GM21390 (cell line): ENCODE results near the gene RHOG.

Experiments used
- ATAC-seq: cut with Tn5 transposase; IDR thresholded peaks from one replicate; pipeline ENCODE4 v1.9.1; 2021; ENCODE audit not compliant: unreplicated experiment

The RHOG gene

GRCh38 chr11:3860375-3860774, 19.6 kb upstream of the RHOG start:
- ATAC-seq: no peak

DNA sequence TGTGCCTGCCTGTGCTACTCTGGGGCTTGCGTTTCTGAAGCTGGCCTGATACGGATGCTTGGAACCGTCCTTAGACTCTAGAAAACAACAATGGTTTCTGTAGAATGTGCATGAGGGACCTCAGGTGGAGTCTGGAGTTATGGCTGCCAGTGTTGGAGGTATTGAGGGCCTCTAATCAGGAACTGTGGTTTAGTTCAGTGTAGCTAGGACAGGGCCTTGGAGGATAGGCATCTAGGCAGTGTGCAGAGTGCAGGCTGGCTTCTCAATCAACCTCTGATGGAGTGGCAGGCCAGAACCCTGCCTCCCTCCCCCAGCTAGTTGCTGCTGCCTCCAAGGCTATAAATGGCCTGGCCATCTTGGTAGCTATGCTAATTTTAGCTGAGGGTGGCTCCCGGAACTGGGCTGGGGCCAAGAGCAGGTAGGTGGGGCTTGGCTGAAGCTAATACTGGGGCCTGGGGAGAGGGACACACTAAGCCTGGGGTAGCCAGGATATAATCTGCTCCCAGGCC, 18.7 kb upstream of the RHOG start:
- peak; percentile 39 for ATAC-seq

GRCh38 chr11:3857628-3858027, 16.9 kb upstream of the RHOG start:
- ATAC-seq: no peak

DNA sequence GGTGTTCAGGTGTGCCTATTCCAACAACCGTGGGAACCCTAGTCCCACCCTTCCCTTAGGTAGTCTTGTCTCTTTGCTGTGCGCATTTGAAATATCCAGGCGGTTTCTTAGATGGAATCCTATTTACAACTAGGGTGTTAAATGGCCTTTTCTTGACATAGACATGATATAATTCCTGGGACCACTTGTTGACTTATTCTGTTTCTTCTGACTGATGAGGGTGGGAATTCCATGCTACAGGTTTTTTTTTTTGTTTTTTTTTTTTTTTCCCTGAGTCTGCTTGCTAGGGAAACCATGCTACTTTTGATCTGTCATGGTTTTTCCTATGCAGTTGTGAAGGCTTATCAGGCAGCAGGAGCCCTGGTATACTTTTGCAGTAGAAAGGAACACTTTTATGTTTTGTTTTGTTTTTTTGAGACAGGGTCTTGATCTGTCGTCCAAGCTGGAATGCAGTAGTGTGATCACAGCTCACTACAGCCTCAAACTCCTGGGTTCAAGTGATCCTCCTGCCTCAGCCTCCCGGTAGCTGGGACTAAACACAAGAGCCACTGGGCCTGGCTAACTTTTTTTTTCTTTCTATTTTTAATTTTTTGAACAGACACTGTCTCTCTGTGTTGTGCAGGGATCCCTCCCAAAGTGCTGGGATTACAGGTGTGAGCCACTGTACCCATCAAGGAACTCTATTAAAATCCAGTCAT, 16.2 kb upstream of the RHOG start:
- ATAC-seq: no peak

GRCh38 chr11:3855808-3856491, 15.2 kb upstream of the RHOG start:
- peak; percentile 15 for ATAC-seq

DNA sequence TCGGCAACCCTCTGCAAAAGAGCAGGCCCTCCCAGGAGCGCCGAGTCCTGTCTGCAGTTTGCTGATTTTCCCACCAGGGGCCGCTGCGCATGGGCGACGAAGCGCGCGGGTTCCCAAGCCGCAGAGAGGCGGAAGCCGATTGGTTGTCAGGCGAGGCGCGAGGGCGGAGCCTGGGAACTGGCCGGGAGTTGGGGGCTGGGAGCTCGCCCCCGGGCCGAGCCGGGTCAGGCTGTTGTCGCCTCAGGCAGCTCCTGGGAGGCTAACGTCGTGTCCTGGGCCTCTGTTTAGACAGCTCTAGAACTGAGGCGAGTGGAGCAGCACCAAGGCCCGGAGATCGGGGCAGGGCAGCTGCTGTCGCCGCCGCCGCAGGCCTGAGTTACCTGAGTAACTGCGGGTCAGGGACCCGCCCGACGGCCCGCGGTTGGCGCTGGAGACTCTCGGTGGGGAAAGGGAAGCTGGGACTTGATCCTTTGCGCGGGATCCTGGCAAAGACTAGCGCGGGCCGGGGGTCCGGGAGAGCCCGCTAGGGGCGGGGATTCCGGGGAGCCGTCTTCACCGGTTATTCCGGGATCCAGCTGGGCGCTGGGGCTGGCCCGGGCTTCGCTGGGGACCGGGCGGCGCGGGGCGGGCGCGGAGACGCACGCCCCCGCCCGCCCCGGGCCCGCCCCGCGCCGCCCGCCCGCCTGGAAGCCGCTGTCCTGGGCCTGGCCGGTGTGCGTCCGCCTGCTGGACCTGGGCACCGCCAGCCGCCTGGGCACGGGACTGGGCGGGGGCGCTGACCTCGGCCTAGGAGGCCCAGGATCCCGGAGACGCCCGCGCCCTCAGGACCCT, 14.4 kb upstream of the RHOG start, which contains the start of gene STIM1:
STIM1 (plus strand) TSS at position 688 of the 831 bp plus-strand sequence. CDS start 607 bp downstream, outside the sequence.
- peak; percentile 56 for ATAC-seq

GRCh38 chr11:3854660-3854976, 13.9 kb upstream of the RHOG start:
- ATAC-seq: no peak

DNA sequence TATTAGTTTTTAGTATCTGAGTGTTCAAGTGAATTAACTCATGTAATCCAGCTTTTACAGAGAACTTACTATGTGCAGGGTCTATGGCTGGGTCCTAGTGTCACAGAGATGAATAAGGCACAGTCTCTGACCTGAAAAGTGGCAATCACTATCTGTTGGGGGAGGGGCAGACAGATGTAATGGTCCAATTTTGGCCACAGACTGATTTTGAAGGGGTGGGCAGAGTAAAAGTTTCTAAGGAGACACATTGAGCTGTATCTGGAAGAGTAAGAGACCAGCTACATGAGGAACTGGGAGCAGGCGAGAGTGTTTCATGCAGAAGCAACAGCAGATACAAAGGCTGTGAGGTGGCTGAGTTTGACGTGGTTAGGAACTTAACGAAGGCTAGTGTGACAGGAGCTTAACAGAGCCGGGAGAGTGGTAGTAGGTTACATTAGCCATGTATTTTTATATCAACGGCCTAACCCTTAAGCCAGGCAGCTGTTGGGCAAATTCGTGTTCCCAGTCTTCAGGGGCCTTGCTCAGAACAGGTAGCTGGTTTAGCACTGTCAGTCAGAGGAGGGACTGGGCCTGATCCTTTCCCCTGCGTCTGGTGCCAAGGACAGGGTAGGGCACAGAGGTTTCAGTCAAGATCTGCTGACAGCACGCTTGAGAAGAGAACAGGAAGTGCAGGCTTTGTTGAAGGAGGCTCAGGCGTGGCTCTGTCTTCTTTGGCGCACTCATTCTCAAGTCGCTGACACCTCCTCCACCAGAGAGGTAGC, 13.3 kb upstream of the RHOG start:
- ATAC-seq: peak; percentile 44

- no peak for ATAC-seq
These were observed 12.7 kb upstream of the RHOG start for GRCh38 chr11:3853545-3853842.

DNA sequence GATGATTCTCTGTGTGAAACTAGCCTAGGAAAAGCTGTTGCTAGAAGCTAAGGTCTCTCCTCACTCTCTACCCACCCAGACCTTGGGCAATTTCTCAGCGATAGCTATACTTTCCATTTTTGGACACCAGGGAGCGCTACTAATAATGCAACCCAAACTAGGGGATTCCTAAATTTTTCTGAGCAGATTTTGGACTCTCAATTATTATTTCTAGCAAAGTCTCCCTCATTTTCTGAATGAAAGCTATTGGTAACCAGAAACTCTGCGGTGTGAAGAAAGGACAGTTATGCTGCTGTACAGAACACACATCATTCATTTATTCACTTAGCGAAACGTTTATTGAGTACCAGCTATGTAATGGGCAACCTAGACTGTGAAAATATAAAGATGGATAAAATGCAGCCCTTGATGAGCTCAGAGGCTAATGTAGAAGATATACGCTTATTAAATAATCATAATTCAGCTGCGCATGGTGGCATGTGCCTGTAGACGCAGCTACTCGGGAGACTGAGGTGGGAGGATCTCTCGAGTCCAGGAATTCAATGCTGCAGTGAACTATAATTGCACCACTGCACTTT, 8.6 kb upstream of the RHOG start:
- no peak for ATAC-seq

GRCh38 chr11:3845670-3846069, 4.9 kb upstream of the RHOG start:
- no peak for ATAC-seq

DNA sequence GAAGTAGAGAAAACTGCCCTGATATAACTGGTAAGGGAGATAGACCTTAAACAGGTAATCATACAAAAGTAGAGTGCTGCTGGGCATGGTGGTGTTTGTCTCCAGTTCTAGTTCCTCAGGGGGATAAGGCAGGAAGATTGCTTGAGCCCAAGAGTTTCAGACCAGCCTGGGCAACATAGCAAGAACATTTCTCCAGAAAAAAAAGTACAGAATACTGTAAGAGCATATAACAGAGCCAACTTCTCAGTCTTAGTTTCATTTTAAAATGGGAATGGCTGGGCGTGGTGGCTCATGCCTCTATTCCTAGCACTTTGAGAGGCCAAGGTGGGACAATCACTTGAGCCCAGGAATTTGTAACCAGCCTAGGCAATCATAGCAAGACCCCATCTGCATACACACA, 4.5 kb upstream of the RHOG start:
- no peak for ATAC-seq

DNA sequence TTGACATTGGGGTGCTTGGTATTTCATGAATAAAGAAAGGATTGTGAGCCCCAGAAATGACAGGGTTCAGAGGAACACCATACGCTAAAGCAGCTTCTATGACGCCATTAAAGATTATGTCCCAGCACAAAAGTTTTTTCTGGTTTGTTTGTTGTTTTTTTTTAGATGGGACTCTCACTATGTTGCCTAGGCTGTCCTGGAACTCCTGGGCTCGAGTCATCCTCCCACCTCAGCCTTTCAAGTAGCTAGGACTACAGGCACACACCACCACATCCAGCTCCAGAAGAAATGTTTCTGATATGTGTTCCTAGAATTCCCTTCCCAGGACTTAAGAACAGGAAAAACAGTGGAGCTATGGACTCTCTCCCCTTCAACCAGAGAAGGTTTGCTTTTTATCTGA, 2.6 kb upstream of the RHOG start:
- no peak for ATAC-seq

DNA sequence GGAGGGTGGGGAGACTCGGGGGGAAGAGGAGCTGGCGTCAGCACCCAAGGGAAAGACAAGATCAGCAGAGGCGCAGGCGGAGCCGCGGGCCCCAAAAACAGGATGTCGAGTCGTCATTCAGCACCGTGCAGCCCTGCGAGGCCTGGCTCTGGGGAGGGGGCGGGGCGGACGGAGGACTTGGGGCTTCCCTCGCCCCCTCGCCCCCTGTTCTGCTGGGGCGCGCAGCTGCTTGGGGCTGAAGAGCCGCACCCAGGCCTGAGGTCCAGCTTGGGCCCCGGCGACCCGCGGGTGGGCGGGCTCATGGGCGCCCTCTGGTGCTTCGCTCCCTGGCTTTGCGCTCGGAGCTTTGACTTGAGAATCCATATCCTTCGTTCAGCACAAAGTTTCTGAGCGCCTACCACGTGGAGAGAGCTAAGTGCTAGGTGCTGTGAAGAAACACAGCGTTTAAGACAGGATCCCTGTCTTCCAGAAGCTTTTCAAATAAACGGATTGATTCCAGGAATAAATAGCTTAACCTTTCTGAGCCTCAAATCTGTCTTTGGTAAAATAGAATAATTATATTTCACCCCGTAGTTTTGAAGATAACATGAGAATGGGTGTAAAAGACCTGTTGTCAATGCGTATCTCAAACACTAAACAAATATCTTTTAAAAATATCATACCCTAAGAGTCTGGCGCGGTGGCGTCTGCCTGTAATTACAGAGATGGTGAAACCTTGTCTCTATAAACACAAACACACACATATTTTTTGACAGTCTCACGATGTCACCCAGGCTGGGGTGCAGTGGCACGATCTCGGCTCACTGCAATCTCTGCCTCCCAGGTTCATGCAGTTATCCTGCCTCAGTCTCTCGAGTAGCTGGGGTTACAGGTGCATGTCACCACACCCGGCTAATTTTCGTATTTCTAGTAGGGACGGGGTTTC, 929 bp upstream of the RHOG start:
- peak; percentile 43 for ATAC-seq

- ATAC-seq: peak; percentile 14
These were observed 522 bp downstream of the RHOG start for GRCh38 chr11:3840004-3840869.

DNA sequence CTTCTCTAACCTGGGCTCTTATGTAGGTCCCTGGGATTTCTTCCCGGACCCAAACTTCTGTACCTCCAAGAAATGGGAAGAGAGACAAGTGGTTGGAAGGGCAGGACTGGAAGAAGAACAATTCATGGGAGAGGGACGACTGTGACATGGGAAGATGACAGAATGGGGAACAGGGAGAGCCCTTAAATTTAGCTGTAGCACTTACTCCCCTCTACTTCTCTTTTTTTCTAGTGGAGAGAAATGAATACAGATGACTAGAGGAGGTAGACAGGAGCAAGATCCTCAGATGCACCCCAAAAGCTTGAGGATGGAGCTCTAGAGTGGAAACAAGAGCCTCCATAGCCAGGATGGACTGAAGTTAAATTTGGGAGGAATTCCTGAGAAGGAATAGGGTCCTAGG, 2.3 kb downstream of the RHOG start:
- no peak for ATAC-seq

DNA sequence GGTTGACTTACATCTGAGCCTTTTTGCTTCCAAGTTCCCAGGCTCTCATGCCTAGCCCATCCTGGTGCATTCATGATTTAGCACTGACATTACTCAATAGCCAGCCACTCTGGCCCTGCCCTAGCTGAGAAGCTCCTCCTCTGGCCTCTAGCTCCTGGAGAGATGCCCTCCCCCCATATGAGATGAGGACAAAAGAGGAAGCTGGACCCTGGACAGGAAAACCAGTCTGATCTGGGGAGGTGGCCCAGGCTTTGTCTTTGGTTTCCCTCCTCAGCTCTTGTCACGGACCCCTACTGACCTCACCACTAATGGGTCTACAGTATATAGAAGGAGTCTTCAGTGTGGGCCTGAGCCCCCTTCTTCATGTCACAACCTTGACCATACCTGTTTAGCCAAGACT, 3.0 kb downstream of the RHOG start:
- no peak for ATAC-seq

DNA sequence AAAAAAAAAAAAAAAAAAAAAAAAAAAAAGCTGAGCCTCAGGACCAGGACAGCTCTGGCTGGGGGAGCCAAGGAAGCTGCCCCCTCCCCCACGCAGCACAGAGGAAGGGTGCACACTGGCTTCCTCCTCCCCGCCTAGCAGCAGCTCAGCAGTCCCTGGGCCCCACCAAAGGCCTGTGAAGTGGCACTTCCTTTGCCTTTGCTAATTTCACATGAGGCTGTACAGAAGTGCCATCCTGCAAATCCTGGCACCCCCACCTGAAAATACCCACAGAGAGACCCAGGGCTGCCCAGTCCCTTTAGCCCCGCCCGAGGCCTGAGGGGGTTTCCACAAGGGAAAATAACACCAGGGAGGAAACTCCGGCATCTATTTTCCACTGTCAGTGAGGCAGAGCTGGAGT, 3.9 kb downstream of the RHOG start:
- ATAC-seq: no peak

DNA sequence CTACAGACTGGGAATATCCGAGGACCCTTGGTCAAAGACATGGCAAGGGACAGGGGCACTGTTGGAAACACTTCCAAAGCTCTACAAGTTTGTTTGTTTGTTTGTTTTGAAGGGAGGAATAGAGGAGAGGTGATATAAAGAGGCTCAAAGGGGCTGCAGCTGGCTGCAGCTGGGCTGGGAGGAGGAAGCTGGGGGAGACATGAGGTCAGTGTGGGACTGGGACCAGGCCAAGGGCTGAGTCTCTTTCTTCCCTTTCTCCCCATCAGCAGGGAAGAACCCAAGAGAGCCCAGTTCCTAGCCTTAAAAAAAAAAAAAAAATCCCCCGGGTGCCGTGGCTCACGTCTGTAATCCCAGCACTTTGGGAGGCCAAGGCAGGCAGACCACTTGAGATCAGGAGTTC, 5.0 kb downstream of the RHOG start:
- no peak for ATAC-seq
